HepG2 (cell line): ENCODE measurements around the gene ODR4. TPM values are rescaled to one million over a fixed set of nuclear protein-coding genes. Genes with fewer than 3 reads are reported as not detected.

Experiments used
- ATAC-seq: fragments of 200-7000 bp; cut with Tn5 transposase; 3 replicates; pipeline ENCODE4 v1.9.1; 2020; ENCODE audit warnings: mild to moderate bottlenecking, moderate library complexity
- BruUV-seq: library from RNA; stranded (reverse); fragments of 400-500 nt; replicated peaks from 2 replicates; lab custom pipeline; 2021; lab: Mats Ljungman, UMichigan
- CTCF ChIA-PET: fragments of 300-600 bp; formaldehyde crosslinking; extraction: SDS; loops from one replicate; lab custom pipeline; 2021; ENCODE audit warnings: low total read pairs, inconsistent platforms, low intra/inter-chr PET ratio; lab: Yijun Ruan, JAX
- POLR2A ChIA-PET: fragments of 350-600 bp; sonication (Branson Sonifier 250); formaldehyde crosslinking; loops from one replicate; lab custom pipeline; 2020; ENCODE audit warnings: antibody characterized with exemption, inconsistent platforms; lab: Yijun Ruan, JAX
- DNase-seq: peaks from one replicate; pipeline ENCODE4 v3.0.0-alpha.2; 2015; ENCODE audit warnings: low spot score
- FAIRE-seq: peaks from 3 replicates; lab custom pipeline; 2011; peaks lifted over from hg19 to GRCh38; lab: Jason Lieb, UNC
- H2AFZ ChIP-seq: one replicate; pipeline ENCODE4 v1.6.1; 2011; ENCODE audit warnings: low read length, inconsistent platforms
- H3K27ac ChIP-seq: fragments of 300-600 bp; 3 replicates; pipeline ENCODE4 v1.8.0; 2011; ENCODE audit warnings: mixed run types, mild to moderate bottlenecking, mixed read lengths, low read length, inconsistent platforms; ENCODE audit not compliant: insufficient read depth; ENCODE audit errors: extremely low read length
- H3K27me3 ChIP-seq, 2 experiments: fragments of 200-600 bp in 1 of 2; 2 replicates in 1 of 2; 3 replicates in 1 of 2; pipeline versions ENCODE4 v1.6.0 to v1.8.0; 2011; ENCODE audit warnings: low read length in 2 of 2, mild to moderate bottlenecking in 2 of 2, moderate library complexity in 2 of 2, inconsistent platforms in 1 of 2; ENCODE audit not compliant: insufficient read depth in 2 of 2, control insufficient read depth in 1 of 2
- H3K36me3 ChIP-seq, 2 experiments: fragments of 200-600 bp in 1 of 2; replicated peaks in 1 of 2; 2 replicates in 1 of 2; 3 replicates in 1 of 2; pipeline versions ENCODE4 v1.5.1 to v1.8.0; 2011; ENCODE audit warnings: low read length in 2 of 2, inconsistent platforms in 1 of 2; ENCODE audit not compliant: insufficient read depth in 2 of 2, control insufficient read depth in 1 of 2
- H3K4me1 ChIP-seq: 2 replicates; pipeline ENCODE4 v1.5.1; 2012; ENCODE audit warnings: low read length, inconsistent platforms; ENCODE audit not compliant: insufficient read depth
- H3K4me2 ChIP-seq: 2 replicates; pipeline ENCODE4 v1.6.0; 2011; ENCODE audit warnings: low read depth, low read length, inconsistent platforms
- H3K4me3 ChIP-seq, 3 experiments: fragments of 200-600 bp in 1 of 3; sonication (generic), shearing (Covaris generic) in 1 of 3; replicated peaks in 1 of 3; 2 replicates each; pipeline ENCODE4 v1.5.1; 2011 to 2016; ENCODE audit warnings: low read length in 3 of 3, inconsistent platforms in 2 of 3, low read depth in 2 of 3, mild to moderate bottlenecking in 2 of 3, control low read depth in 1 of 3, mixed read lengths in 1 of 3; ENCODE audit not compliant: insufficient read depth in 1 of 3
- H3K79me2 ChIP-seq: one replicate; pipeline ENCODE4 v1.6.1; 2011; ENCODE audit warnings: low read length, inconsistent platforms; ENCODE audit not compliant: insufficient read depth
- H3K9ac ChIP-seq: 2 replicates; pipeline ENCODE4 v1.6.0; 2011; ENCODE audit warnings: mild to moderate bottlenecking, low read depth, low read length, inconsistent platforms; ENCODE audit not compliant: insufficient read depth
- H3K9me3 ChIP-seq: 2 replicates; pipeline ENCODE4 v1.5.1; 2012; ENCODE audit warnings: mild to moderate bottlenecking, low read length
- H4K20me1 ChIP-seq: 2 replicates; pipeline ENCODE4 v1.6.0; 2011; ENCODE audit warnings: inconsistent platforms, mild to moderate bottlenecking, low read length, moderate library complexity; ENCODE audit not compliant: insufficient read depth
- CHD4 ChIP-seq: fragments of 200-600 bp; sonication (generic); IDR thresholded peaks from 2 replicates; pipeline ENCODE4 v1.7.0; 2017; ENCODE audit warnings: mild to moderate bottlenecking, low read length, borderline replicate concordance
- ETV5 ChIP-seq: IDR thresholded peaks from 2 replicates; pipeline ENCODE4 v1.6.1; 2018; ENCODE audit warnings: missing biosample characterization, missing genetic modification reagents, inconsistent platforms, borderline replicate concordance
- PRMT3 ChIP-seq: sonication (generic); formaldehyde crosslinking; IDR thresholded peaks from 2 replicates; pipeline ENCODE4 v1.8.1; 2022; ENCODE audit warnings: low read depth, mild to moderate bottlenecking, moderate library complexity, missing genetic modification reagents, borderline replicate concordance
- SRSF4 ChIP-seq: fragments of 200-400 bp; formaldehyde crosslinking; IDR thresholded peaks from one replicate; pipeline ENCODE4 v1.6.1; 2018; ENCODE audit warnings: mild to moderate bottlenecking, low read depth, low read length, moderate library complexity; ENCODE audit not compliant: poor library complexity, severe bottlenecking
- STAT5B ChIP-seq: sonication (generic); formaldehyde crosslinking; IDR thresholded peaks from 2 replicates; pipeline ENCODE4 v1.4.0; 2020; ENCODE audit warnings: missing genetic modification reagents
- ZMYM3 ChIP-seq: sonication (generic); formaldehyde crosslinking; IDR thresholded peaks from 2 replicates; pipeline ENCODE4 v1.5.1; 2020; ENCODE audit warnings: mild to moderate bottlenecking, missing genetic modification reagents
- ZNF337 ChIP-seq: sonication (generic); formaldehyde crosslinking; IDR thresholded peaks from 2 replicates; pipeline ENCODE4 v1.5.1; 2020; ENCODE audit warnings: missing genetic modification reagents, low read depth, mild to moderate bottlenecking, borderline replicate concordance
- ZNF362 ChIP-seq: sonication (generic); formaldehyde crosslinking; IDR thresholded peaks from 2 replicates; pipeline ENCODE4 v1.4.0; 2020; ENCODE audit warnings: missing genetic modification reagents, mild to moderate bottlenecking, borderline replicate concordance
- ZNF670 ChIP-seq: sonication (generic); formaldehyde crosslinking; IDR thresholded peaks from 2 replicates; pipeline ENCODE4 v1.8.0; 2022; ENCODE audit warnings: mild to moderate bottlenecking, missing genetic modification reagents, borderline replicate concordance
- ZNF737 ChIP-seq: sonication (generic); formaldehyde crosslinking; IDR thresholded peaks from 2 replicates; pipeline ENCODE4 v1.5.0; 2020; ENCODE audit warnings: missing genetic modification reagents, mild to moderate bottlenecking, borderline replicate concordance
- ZNF800 ChIP-seq: sonication (generic); formaldehyde crosslinking; IDR thresholded peaks from 2 replicates; pipeline ENCODE4 v1.4.0; 2020; ENCODE audit warnings: missing genetic modification reagents
- WGBS: methylation state at CpG from one replicate; pipeline ENCODE4 v1.1.6; 2017; ENCODE audit warnings: low lambda C conversion rate; 5-methylcytosine and 5-hydroxymethylcytosine counted together
- in situ Hi-C: cut with HindIII; loops from 2 replicates; pipeline ENCODE4 v1.10.0; 2017; ENCODE audit warnings: low pct_unique_long_range_greater_than_20kb; ENCODE audit not compliant: extremely low pct_ligation_motif_present
- intact Hi-C: fragments of 100-400 bp; cut with micrococcal nuclease; formaldehyde crosslinking; loops from one replicate; pipeline ENCODE4 v1.10.0; 2022; ENCODE audit not compliant: unreplicated experiment
- polyA plus RNA-seq, 8 experiments: library from polyadenylated mRNA; depleted of rRNA in 3 of 8; stranded (reverse) in 7 of 8; unstranded in 1 of 8; fragments of >200 nt; fragmentation: Illumina TruSeq in 4 of 8; extraction: Trizol in 4 of 8; gene quantifications; 2 replicates each; pipeline versions ENCODE4 v1.2.1 to v1.2.3, GENCODE V29; 2011 to 2016; ENCODE audit warnings: low read depth in 4 of 8, missing spikeins in 1 of 8, mixed read lengths in 1 of 8; ENCODE audit not compliant: insufficient read depth in 1 of 8
- total RNA-seq, 5 experiments: library from RNA; depleted of rRNA; stranded (reverse); fragments of >200 nt; fragmentation: Illumina TruSeq; extraction: Trizol; gene quantifications; 2 replicates each; pipeline ENCODE4 v1.2.3, GENCODE V29; 2016; ENCODE audit warnings: low read depth in 1 of 5

Gene ODR4
- total and polyA plus RNA-seq, 2 of the 13 experiments (the other 11 are each of a cell fraction or from before 2014, with no cell fraction given) = 16.3 to 22.0 TPM

GRCh38 chr1:186390925-186391324 is 15.3 kb downstream of the ODR4 start:
- H3K79me2 ChIP-seq = no peaks in the 10 kb centered on the region
- no peak overlapping the region for H2AFZ ChIP-seq
- POLR2A ChIA-PET = interaction anchor here (2.4 kb wide), 1 partner anchor 16 kb away, joined by 6 read pairs; the partner anchor contains the start of gene TPR
- no peak overlapping the region for H3K9ac ChIP-seq
- intact Hi-C loops = no loop called here
- ATAC-seq = no peak
- no peak for DNase-seq
- no TSS peak for BruUV-seq
- no peaks in the 10 kb centered on the region for H3K9me3 ChIP-seq
- in situ Hi-C loops = no loop called here
- H3K36me3 ChIP-seq = peaks cover 5 to 62% of the 10 kb centered on the region in 2 experiments
- no peak overlapping the region for H3K27ac ChIP-seq
- CTCF ChIA-PET = no interaction called here
- no peaks in the 10 kb centered on the region for H3K4me1 ChIP-seq
- no peaks in the 10 kb centered on the region for H3K27me3 ChIP-seq
- H3K4me2 ChIP-seq = no peak overlapping the region
- WGBS = 95% methylated on average over 1 of the region's 1 CpG
- no peak for TF ChIP-seq SRSF4
- TF ChIP-seq ZMYM3 (CRISPR knock-in tag) = no peak
- TF ChIP-seq PRMT3 (CRISPR knock-in tag) = no peak
- TF ChIP-seq STAT5B = no peak
- TF ChIP-seq ZNF800 (CRISPR knock-in tag) = no peak
- TF ChIP-seq ZNF737 (CRISPR knock-in tag) = no peak
- no peak for TF ChIP-seq ZNF670
- TF ChIP-seq CHD4 = no peak
- TF ChIP-seq ZNF337 = no peak
- no peak for TF ChIP-seq ETV5 (CRISPR knock-in tag)
- TF ChIP-seq ZNF362 (CRISPR knock-in tag) = no peak
- no peak for FAIRE-seq
- no peaks in the 10 kb centered on the region for H4K20me1 ChIP-seq
- no peak overlapping the region for H3K4me3 ChIP-seq
